GM06990 (cell line): Measurements from ENCODE around the gene GLTP.
"Not testable (repeated sequence)": the region's sequence is repeated elsewhere in the genome, so short reads cannot be mapped to it uniquely, and the experiment has no call there.

Experiments used
- DNase-seq: peaks from one replicate; pipeline ENCODE4 v3.0.0-alpha.2; 2011; ENCODE audit not compliant: insufficient read length; ENCODE audit errors: extremely low read depth
- H3K27me3 ChIP-seq: replicated peaks from 2 replicates; pipeline ENCODE4 v1.6.0; 2011; ENCODE audit warnings: low read length; ENCODE audit not compliant: control insufficient read depth, insufficient read depth
- H3K36me3 ChIP-seq: 2 replicates; pipeline ENCODE4 v1.5.1; 2011; ENCODE audit warnings: low read length; ENCODE audit not compliant: control insufficient read depth, insufficient read depth
- H3K4me3 ChIP-seq: replicated peaks from 2 replicates; pipeline ENCODE4 v1.5.1; 2011; ENCODE audit warnings: low read depth, mild to moderate bottlenecking, control low read depth, low read length
- CTCF ChIP-seq: IDR thresholded peaks from 2 replicates; pipeline ENCODE4 v1.5.1; 2011; ENCODE audit warnings: low read length, control low read depth, mild to moderate bottlenecking, inconsistent platforms; ENCODE audit not compliant: insufficient read depth, poor library complexity, severe bottlenecking

Gene GLTP

DNA sequence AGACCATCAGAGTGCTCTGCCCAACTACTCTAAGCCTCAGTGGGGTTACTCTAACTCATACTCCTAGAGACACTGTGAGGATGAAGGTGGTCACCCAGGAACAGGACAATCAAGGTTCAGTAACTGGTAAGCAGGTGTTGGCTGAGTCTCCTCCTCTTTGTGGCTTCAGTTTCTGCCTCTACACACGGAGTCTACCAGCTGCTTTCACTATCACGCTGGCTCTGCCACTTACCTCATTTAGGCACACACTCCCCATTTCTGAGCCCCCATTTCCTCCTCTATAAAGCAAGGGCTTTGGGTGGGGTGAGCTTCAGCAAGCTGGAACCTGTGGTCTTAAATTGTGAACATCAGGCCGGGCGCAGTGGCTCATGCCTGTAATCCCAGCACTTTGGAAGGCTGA, 12.4 kb upstream of the GLTP start:
- TF ChIP-seq CTCF = no peak
- peak; percentile 75 for DNase-seq
- Histone ChIP-seq H3K4me3 (no peak overlapping the region), H3K27me3 (no peaks in the 10 kb centered on the region), H3K36me3 (no peaks in the 10 kb centered on the region)

- no peak for DNase-seq
- Histone ChIP-seq H3K36me3 (no peaks in the 10 kb centered on the region), H3K4me3 (no peak overlapping the region), H3K27me3 (no peaks in the 10 kb centered on the region)
- TF ChIP-seq CTCF = no peak
Observed at GRCh38 chr12:109892165-109892715, 11.9 kb upstream of the GLTP start.

DNA sequence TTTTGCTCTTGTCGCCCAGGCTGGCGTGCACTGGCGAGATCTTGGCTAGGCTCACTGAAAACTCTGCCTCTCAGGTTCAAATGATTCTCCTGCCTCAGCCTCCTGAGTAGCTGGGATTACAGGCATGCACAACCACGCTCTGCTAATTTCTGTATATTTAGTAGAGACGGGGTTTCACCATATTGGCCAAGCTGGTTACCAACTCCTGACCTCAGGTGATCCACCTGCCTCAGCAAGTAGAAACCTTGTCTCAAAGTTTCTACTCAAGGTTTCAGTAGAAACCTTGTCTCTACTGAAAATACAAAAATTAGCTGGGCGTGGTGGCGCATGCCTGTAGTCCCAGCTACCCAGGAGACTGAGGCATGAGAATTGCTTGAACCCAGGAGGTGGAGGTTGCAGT, 11.4 kb upstream of the GLTP start:
- H3K36me3 ChIP-seq, DNase-seq, H3K4me3 ChIP-seq, H3K27me3 ChIP-seq: not testable (repeated sequence)

DNA sequence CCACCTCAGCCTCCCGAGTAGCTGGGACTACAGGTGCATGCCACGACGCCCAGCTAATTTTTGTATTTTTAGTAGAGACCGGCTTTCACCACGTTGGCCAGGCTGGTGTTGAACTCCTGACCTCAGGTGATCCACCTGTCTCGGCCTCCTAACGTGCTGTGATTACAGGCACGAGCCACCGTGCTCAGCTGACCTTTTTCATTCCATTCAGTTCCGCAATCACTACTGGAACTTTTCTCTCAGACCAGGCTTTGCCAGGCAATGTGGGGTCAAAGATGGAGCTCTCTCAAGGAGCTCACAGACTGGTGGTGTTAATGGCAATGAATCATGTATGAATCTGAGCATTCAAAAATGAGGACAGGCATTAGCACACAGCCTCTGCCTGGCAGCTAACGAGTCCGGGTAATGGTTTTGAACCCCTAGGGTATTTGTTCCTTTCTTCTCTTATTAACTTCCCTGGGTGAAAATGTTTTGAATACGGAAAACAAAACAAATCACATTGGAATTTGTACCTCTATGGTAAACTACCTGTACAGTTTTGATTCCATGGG, 10.4 kb upstream of the GLTP start:
- Histone ChIP-seq H3K36me3 (no peaks in the 10 kb centered on the region), H3K4me3 (no peak overlapping the region), H3K27me3 (no peaks in the 10 kb centered on the region)
- no peak for DNase-seq
- no peak for TF ChIP-seq CTCF

DNA sequence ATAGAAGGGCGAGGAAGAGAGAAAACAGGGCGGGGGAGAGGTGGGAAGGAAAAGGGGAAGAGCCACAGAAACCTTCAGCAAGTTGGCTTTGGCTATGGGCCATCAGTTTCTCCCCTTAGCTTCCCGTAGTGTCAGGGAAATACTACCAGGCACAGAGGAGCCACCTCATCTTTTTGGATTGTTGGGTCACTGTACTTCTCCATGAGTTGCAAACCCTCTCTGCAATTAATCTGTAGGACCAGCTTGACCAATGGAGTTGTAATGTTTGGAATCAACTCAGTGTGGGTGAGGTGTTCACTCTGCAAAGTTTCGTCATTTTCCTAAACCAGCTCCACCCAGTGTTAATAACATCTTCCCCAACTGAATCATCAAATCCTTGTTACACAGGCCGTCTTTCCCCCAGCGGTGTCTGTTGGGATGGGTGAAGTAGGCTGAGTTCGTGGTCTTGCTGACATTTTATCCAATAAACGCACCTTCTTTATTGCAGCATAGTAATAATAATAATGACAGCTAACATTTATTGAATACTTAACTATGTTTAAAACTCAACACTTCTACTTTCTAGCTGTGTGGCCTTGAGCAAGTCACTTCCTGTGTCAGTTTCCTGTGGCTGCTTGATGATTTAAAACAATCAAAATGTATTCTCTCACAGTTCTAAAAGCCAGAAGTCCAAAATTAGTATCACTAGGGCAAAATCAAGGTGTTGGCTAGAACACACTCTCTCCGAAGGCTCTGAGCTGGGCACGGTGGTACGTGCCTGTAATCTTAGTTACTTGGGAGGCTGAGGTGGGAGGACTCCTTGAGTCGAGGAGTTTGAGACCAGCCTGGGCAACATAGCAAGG, 8.1 kb upstream of the GLTP start:
- no peak for TF ChIP-seq CTCF
- no peak overlapping the region; the same call in 1 of the 2 replicates for H3K4me3 ChIP-seq
- H3K36me3 ChIP-seq = no peaks in the 10 kb centered on the region
- no peaks in the 10 kb centered on the region for H3K27me3 ChIP-seq
- peak; percentile 58 for DNase-seq

DNA sequence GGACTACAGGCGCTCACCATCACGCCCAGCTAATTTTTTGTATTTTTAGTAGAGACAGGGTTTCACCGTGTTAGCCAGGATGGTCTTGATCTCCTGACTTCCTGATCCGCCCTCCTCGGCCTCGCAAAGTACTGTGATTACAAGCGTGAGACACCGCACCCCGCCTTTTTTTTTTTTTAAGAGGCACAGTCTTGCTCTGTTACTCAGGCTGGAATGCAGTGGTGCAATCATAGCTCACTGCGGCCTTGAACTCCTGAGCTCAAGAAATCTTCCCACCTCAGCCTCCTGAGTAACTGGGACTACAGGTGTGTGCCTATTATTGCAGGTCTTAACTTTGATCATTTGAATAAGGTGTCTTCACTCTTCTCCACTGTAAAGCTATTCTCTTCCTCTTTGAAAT, 5.3 kb upstream of the GLTP start:
- Histone ChIP-seq H3K27me3 (no peaks in the 10 kb centered on the region), H3K4me3 (no peak overlapping the region), H3K36me3 (no peaks in the 10 kb centered on the region)
- DNase-seq = no peak
- TF ChIP-seq CTCF = no peak
